ENCODE results near the gene PRKCB.

The PRKCB gene

DNA sequence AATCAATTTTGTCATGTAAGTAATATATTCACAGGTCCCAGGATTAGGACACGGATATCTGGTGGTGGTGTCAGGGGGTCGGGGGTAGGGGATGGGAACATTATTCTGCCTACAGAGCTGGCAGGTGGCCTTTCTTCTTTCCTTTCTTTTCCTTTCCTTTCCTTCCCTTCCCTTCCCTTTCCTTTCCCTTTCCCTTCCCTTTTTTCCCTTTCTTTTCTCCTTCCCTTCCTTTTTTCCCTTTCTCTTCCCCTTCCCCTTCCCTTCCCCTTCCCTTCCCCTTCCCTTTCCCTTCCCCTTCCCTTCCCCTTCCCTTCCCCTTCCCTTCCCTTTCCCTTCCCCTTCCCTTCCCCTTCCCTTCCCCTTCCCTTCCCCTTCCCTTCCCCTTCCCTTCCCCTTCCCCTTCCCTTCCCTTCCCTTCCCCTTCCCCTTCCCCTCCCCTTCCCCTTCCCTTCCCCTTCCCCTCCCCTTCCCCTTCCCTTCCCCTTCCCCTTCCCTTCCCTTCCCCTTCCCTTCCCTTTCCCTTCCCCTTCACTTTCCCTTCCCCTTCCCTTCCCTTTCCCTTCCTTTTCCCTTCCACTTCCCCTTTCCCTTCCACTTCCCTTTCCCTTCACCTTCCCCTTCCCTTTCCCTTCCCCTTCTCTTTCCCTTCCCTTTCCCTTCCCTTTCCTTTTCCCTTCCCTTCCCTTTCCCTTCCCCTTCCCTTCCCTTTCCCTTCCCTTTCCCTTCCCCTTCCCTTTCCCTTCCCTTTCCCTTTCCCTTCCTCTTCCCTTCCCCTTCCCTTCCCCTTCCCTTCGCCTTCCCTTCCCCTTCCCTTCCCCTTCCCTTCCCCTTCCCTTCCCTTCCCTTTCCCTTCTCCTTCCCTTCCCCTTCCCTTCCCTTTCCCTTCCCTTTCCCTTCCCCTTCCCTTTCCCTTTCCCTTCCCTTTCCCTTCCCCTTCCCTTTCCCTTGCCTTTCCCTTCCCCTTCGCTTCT, 145.9 kb downstream of the PRKCB start:
- no peaks in the 10 kb centered on the region for H4K20me1 ChIP-seq (ENCODE audit: insufficient read depth)
- no peaks in the 10 kb centered on the region for H3K79me2 ChIP-seq (ENCODE audit: insufficient read depth, low read depth)
- no peak overlapping the region for H3K9ac ChIP-seq
- no peak overlapping the region for H2AFZ ChIP-seq (ENCODE audit: low read depth)
- TF ChIP-seq, protein P1, sequence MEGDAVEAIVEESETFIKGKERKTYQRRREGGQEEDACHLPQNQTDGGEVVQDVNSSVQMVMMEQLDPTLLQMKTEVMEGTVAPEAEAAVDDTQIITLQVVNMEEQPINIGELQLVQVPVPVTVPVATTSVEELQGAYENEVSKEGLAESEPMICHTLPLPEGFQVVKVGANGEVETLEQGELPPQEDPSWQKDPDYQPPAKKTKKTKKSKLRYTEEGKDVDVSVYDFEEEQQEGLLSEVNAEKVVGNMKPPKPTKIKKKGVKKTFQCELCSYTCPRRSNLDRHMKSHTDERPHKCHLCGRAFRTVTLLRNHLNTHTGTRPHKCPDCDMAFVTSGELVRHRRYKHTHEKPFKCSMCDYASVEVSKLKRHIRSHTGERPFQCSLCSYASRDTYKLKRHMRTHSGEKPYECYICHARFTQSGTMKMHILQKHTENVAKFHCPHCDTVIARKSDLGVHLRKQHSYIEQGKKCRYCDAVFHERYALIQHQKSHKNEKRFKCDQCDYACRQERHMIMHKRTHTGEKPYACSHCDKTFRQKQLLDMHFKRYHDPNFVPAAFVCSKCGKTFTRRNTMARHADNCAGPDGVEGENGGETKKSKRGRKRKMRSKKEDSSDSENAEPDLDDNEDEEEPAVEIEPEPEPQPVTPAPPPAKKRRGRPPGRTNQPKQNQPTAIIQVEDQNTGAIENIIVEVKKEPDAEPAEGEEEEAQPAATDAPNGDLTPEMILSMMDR (conservative IDR thresholded peaks at IDR 0.05; ENCODE audit: low read depth, low read length) = no peak
- H3K27ac ChIP-seq = no peak overlapping the region
- H3K4me3 ChIP-seq (IDR thresholded peaks at IDR 0.05; ENCODE audit: insufficient read depth, low read depth, low read length) = no peak overlapping the region
- H3K4me2 ChIP-seq = no peak overlapping the region
- H3K4me1 ChIP-seq (ENCODE audit: low read depth, poor library complexity, severe bottlenecking) = no peaks in the 10 kb centered on the region
- no peaks in the 10 kb centered on the region for H3K27me3 ChIP-seq (ENCODE audit: insufficient read depth, low read depth)
- no peaks in the 10 kb centered on the region for H3K36me3 ChIP-seq (ENCODE audit: insufficient read depth)

DNA sequence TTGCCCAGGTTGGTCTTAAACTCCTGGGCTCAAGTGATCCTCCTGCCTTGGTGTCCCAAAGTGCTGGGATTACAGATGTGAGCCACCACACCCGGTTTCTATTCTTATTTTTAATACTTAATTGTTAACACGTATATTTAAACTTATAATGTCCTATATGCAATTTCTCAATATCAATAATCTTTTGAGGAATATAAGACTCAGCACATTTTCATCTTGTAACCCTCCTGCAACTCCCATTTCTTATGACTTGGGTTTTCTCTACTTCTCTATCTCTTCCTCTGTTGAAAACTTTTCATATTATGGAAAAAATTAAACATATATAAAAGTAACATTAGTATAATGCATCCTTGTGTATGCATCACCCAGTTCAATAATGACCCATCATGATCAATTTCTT, 150.7 kb downstream of the PRKCB start:
- no peak overlapping the region for H3K4me3 ChIP-seq (IDR thresholded peaks at IDR 0.05; ENCODE audit: insufficient read depth, low read depth, low read length)
- no peaks in the 10 kb centered on the region for H4K20me1 ChIP-seq (ENCODE audit: insufficient read depth)
- H3K36me3 ChIP-seq (ENCODE audit: insufficient read depth) = no peaks in the 10 kb centered on the region
- no peak overlapping the region for H3K4me2 ChIP-seq
- TF ChIP-seq, protein P1 (conservative IDR thresholded peaks at IDR 0.05; ENCODE audit: low read depth, low read length) = no peak
- H3K9ac ChIP-seq = no peak overlapping the region
- no peaks in the 10 kb centered on the region for H3K27me3 ChIP-seq (ENCODE audit: insufficient read depth, low read depth)
- H3K79me2 ChIP-seq (ENCODE audit: insufficient read depth, low read depth) = no peaks in the 10 kb centered on the region
- H2AFZ ChIP-seq (ENCODE audit: low read depth) = no peak overlapping the region
- no peaks in the 10 kb centered on the region for H3K4me1 ChIP-seq (ENCODE audit: low read depth, poor library complexity, severe bottlenecking)
- no peak overlapping the region for H3K27ac ChIP-seq

DNA sequence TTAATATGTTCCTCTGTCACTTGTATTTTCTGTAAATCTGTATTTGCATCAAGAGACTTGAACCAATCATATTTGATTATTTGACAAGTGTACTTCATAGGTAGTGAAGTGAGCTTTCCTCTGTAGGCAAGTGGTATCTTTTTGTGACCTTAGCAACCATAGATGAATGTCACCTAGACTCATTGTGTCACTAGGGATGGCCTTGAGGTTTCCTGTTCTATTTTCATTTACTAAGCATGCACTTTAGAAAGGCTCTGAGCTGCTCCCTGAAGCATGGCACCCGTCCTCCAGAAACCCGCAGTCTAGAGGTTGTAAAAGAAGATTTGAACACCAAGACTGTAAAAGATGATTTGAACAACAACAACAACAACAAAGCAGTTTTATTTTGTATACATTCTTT, 151.7 kb downstream of the PRKCB start:
- Histone ChIP-seq H4K20me1 (ENCODE audit: insufficient read depth) (no peaks in the 10 kb centered on the region), H3K27ac (no peak overlapping the region), H3K79me2 (ENCODE audit: insufficient read depth, low read depth) (no peaks in the 10 kb centered on the region), H3K4me3 (IDR thresholded peaks at IDR 0.05; ENCODE audit: insufficient read depth, low read depth, low read length) (no peak overlapping the region), H3K9ac (no peak overlapping the region), H3K36me3 (ENCODE audit: insufficient read depth) (no peaks in the 10 kb centered on the region), H3K4me2 (no peak overlapping the region), H2AFZ (ENCODE audit: low read depth) (no peak overlapping the region), H3K4me1 (ENCODE audit: low read depth, poor library complexity, severe bottlenecking) (no peaks in the 10 kb centered on the region), H3K27me3 (ENCODE audit: insufficient read depth, low read depth) (no peaks in the 10 kb centered on the region)
- TF ChIP-seq, protein P1 (conservative IDR thresholded peaks at IDR 0.05; ENCODE audit: low read depth, low read length) = no peak

DNA sequence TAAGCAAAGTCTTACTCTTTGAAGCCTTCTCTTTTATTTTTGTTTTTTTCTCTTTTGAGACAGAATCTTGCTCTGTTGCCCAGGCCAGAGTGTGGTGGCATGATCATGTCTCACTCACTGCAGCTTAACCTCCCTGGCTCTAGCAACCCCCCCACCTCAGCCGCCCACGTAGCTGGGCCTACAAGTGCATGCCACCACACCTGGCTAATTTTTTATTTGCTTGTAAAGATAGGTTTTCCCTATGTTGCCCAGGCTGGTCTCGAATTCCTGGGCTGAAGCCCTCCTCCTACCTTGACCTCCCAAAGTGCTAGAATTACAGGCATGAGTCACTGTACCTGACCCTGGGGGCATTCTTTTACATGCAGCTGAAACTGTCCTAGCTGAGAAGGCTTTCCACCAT, 154.7 kb downstream of the PRKCB start:
- Histone ChIP-seq H3K9ac (no peak overlapping the region), H2AFZ (ENCODE audit: low read depth) (no peak overlapping the region), H3K36me3 (ENCODE audit: insufficient read depth) (no peaks in the 10 kb centered on the region), H3K79me2 (ENCODE audit: insufficient read depth, low read depth) (no peaks in the 10 kb centered on the region), H3K4me3 (IDR thresholded peaks at IDR 0.05; ENCODE audit: insufficient read depth, low read depth, low read length) (no peak overlapping the region), H3K27me3 (ENCODE audit: insufficient read depth, low read depth) (no peaks in the 10 kb centered on the region), H4K20me1 (ENCODE audit: insufficient read depth) (no peaks in the 10 kb centered on the region), H3K4me2 (no peak overlapping the region), H3K27ac (no peak overlapping the region), H3K4me1 (ENCODE audit: low read depth, poor library complexity, severe bottlenecking) (no peaks in the 10 kb centered on the region)
- TF ChIP-seq, protein P1 (conservative IDR thresholded peaks at IDR 0.05; ENCODE audit: low read depth, low read length) = no peak
